ACHN (cell line): ENCODE results near the gene C1QA.

ENCODE experiments used
- DNase-seq: peaks from one replicate; pipeline ENCODE4 v3.0.0-alpha.2; 2015
- in situ Hi-C: cut with HindIII; loops from 2 replicates; pipeline ENCODE4 v1.10.0; 2017; ENCODE audit warnings: low sequenced_read_pairs, low pct_ligation_motif_present, low pct_unique_long_range_greater_than_20kb

C1QA gene

GRCh38 chr1:22608361-22608760 is 28.1 kb upstream of the C1QA start:
- in situ Hi-C loops: no loop called here
- DNase-seq: no peak

GRCh38 chr1:22609291-22609690 is 27.1 kb upstream of the C1QA start:
- in situ Hi-C loops: no loop called here
- DNase-seq: no peak

- in situ Hi-C loops: no loop called here
- DNase-seq: peak; percentile 54
These were observed 24.9 kb upstream of the C1QA start for GRCh38 chr1:22611530-22611947.

GRCh38 chr1:22612671-22613571 is 23.5 kb upstream of the C1QA start:
- no peak for DNase-seq
- in situ Hi-C loops: no loop called here

- in situ Hi-C loops: no loop called here
These were observed 22.9 kb upstream of the C1QA start for GRCh38 chr1:22613572-22613918.

GRCh38 chr1:22613951-22614350 is 22.5 kb upstream of the C1QA start:
- in situ Hi-C loops: no loop called here
- DNase-seq: no peak

More at GRCh38 chr1:22613572-22613918, 22.9 kb upstream of the C1QA start:
- DNase-seq: no peak

GRCh38 chr1:22615886-22616285 is 20.5 kb upstream of the C1QA start:
- DNase-seq: no peak
- in situ Hi-C loops: no loop called here

GRCh38 chr1:22616571-22616970 is 19.9 kb upstream of the C1QA start:
- DNase-seq: no peak
- in situ Hi-C loops: no loop called here

- DNase-seq: no peak
- in situ Hi-C loops: no loop called here
These were observed 18.4 kb upstream of the C1QA start for GRCh38 chr1:22618056-22618455.

- in situ Hi-C loops: no loop called here
- no peak for DNase-seq
These were observed 17.2 kb upstream of the C1QA start for GRCh38 chr1:22619252-22619651.

- in situ Hi-C loops: no loop called here
- DNase-seq: no peak
These were observed 16.6 kb upstream of the C1QA start for GRCh38 chr1:22619798-22620197.

GRCh38 chr1:22621761-22622160 is 14.7 kb upstream of the C1QA start:
- in situ Hi-C loops: no loop called here

GRCh38 chr1:22625262-22625925 is 11.0 kb upstream of the C1QA start:
- in situ Hi-C loops: no loop called here
- DNase-seq: peak; percentile 8

More at GRCh38 chr1:22621761-22622160, 14.7 kb upstream of the C1QA start:
- DNase-seq: no peak

- in situ Hi-C loops: no loop called here
- DNase-seq: no peak
These were observed 9.9 kb upstream of the C1QA start for GRCh38 chr1:22626237-22627157.

- in situ Hi-C loops: no loop called here
- no peak for DNase-seq
These were observed 9.1 kb upstream of the C1QA start for GRCh38 chr1:22627331-22627730.

- in situ Hi-C loops: no loop called here
- no peak for DNase-seq
These were observed 7.6 kb upstream of the C1QA start for GRCh38 chr1:22628698-22629444.

- DNase-seq: no peak
- in situ Hi-C loops: no loop called here
These were observed 6.5 kb upstream of the C1QA start for GRCh38 chr1:22629886-22630285.

- no peak for DNase-seq
- in situ Hi-C loops: no loop called here
These were observed 2.5 kb upstream of the C1QA start for GRCh38 chr1:22633697-22634463.
